BJ (cell line): ENCODE measurements around the gene ZNF280C. TPM values are rescaled to one million over a fixed set of nuclear protein-coding genes. Genes with fewer than 3 reads are reported as not detected.

Source experiments
- CTCF ChIA-PET: fragments of 350-600 bp; formaldehyde crosslinking; extraction: SDS; loops from one replicate; lab custom pipeline; 2021; ENCODE audit warnings: antibody characterized with exemption, inconsistent platforms; lab: Yijun Ruan, JAX
- POLR2A ChIA-PET: fragments of 300-600 bp; sonication (Branson Sonifier 250); formaldehyde crosslinking; extraction: SDS; loops from one replicate; lab custom pipeline; 2021; ENCODE audit warnings: antibody characterized with exemption; lab: Charles Lee
- DNase-seq: peaks from one replicate; pipeline ENCODE4 v3.0.0-alpha.2; 2011; ENCODE audit warnings: low read depth
- H3K27me3 ChIP-seq: 2 replicates; pipeline ENCODE4 v1.6.0; 2011; ENCODE audit warnings: low read length; ENCODE audit not compliant: control insufficient read depth, insufficient read depth
- H3K36me3 ChIP-seq: 2 replicates; pipeline ENCODE4 v1.5.1; 2011; ENCODE audit warnings: low read length; ENCODE audit not compliant: control insufficient read depth, insufficient read depth
- H3K4me3 ChIP-seq: 2 replicates; pipeline ENCODE4 v1.5.1; 2011; ENCODE audit warnings: low read depth, mild to moderate bottlenecking, control low read depth, low read length
- CTCF ChIP-seq: IDR thresholded peaks from 2 replicates; pipeline ENCODE4 v1.5.1; 2011; ENCODE audit warnings: low read depth, mild to moderate bottlenecking, control low read depth, inconsistent platforms, low read length, moderate library complexity; ENCODE audit not compliant: insufficient read depth
- polyA plus RNA-seq: library from polyadenylated mRNA; depleted of rRNA; stranded (reverse); fragments of >200 nt; gene quantifications from 2 replicates; pipeline ENCODE4 v1.2.3, GENCODE V29; 2011

Gene ZNF280C
- polyA plus RNA-seq, 1 experiment = 2.1 TPM

GRCh38 chrX:130213376-130213775 lies 55.3 kb downstream of the ZNF280C start:
- Histone ChIP-seq H3K27me3 (no peaks in the 10 kb centered on the region), H3K4me3 (no peak overlapping the region), H3K36me3 (no peaks in the 10 kb centered on the region; the same call in 1 of the 2 replicates)
- no peak for DNase-seq
- ChIA-PET POLR2A (no interaction called here), CTCF (no interaction called here)
- TF ChIP-seq CTCF = no peak

- no peak for TF ChIP-seq CTCF
- Histone ChIP-seq H3K36me3 (no peaks in the 10 kb centered on the region; the same call in 1 of the 2 replicates), H3K4me3 (no peak overlapping the region), H3K27me3 (no peaks in the 10 kb centered on the region)
- DNase-seq = no peak
- ChIA-PET CTCF (no interaction called here), POLR2A (no interaction called here)
Measured at GRCh38 chrX:130212371-130212770, 56.3 kb downstream of the ZNF280C start.

GRCh38 chrX:130211415-130212186 lies 57.1 kb downstream of the ZNF280C start:
- DNase-seq = no peak
- H3K36me3 ChIP-seq = no peaks in the 10 kb centered on the region; the same call in 1 of the 2 replicates
- POLR2A ChIA-PET = no interaction called here
- no peaks in the 10 kb centered on the region for H3K27me3 ChIP-seq
- CTCF ChIA-PET = interaction anchor here (1.3 kb wide), 1 partner anchor 14 kb away, joined by 3 read pairs; no protein-coding TSS in a partner anchor
- no peak for TF ChIP-seq CTCF
- H3K4me3 ChIP-seq = no peak overlapping the region

- DNase-seq = no peak
- no peaks in the 10 kb centered on the region for H3K27me3 ChIP-seq
- H3K4me3 ChIP-seq = no peak overlapping the region
- ChIA-PET POLR2A (no interaction called here), CTCF (interaction anchor here (1.0 kb wide), 1 partner anchor 13 kb away, joined by 3 read pairs; no protein-coding TSS in a partner anchor)
- no peaks in the 10 kb centered on the region for H3K36me3 ChIP-seq
- TF ChIP-seq CTCF = no peak
Measured at GRCh38 chrX:130204647-130205046, 64.1 kb downstream of the ZNF280C start.

GRCh38 chrX:130197464-130197863 lies 71.2 kb downstream of the ZNF280C start:
- DNase-seq = no peak
- ChIA-PET CTCF (interaction anchor here (0.6 to 1.2 kb wide), 3 partner anchors 10 to 414 kb away, joined by 3 read pairs; no protein-coding TSS in a partner anchor), POLR2A (no interaction called here)
- H3K36me3 ChIP-seq = no peaks in the 10 kb centered on the region
- no peaks in the 10 kb centered on the region for H3K27me3 ChIP-seq
- no peak overlapping the region for H3K4me3 ChIP-seq
- TF ChIP-seq CTCF = no peak
